Lower leg skin (tissue), 4 donors: ENCODE measurements around the gene CYTH2. TPM values are rescaled to one million over a fixed set of nuclear protein-coding genes. Genes with fewer than 3 reads are reported as not detected.
A peak's percentile ranks its signal among the peaks of the same experiment; 100 is the strongest.

Experiments used
- DNase-seq, 2 donors: peaks; one replicate each; pipeline ENCODE4 v3.0.0-alpha.2; 2019; ENCODE audit warnings: low spot score in 2 of 2
- H3K4me3 ChIP-seq: fragments of 200-600 bp; sonication (generic); 2 replicates; pipeline ENCODE4 v1.5.1; 2017; ENCODE audit warnings: mild to moderate bottlenecking, low read depth; ENCODE audit not compliant: poor library complexity, severe bottlenecking
- CTCF ChIP-seq, 3 donors: fragments of 450-650 bp; IDR thresholded peaks; one replicate each; pipeline ENCODE4 v1.5.1; 2016; ENCODE audit warnings: antibody characterized with exemption in 3 of 3, mild to moderate bottlenecking in 3 of 3, moderate library complexity in 2 of 3
- POLR2A ChIP-seq, 2 donors: fragments of 450-650 bp; IDR thresholded peaks; one replicate each; pipeline ENCODE4 v1.6.1; 2016 to 2017; ENCODE audit warnings: antibody characterized with exemption in 2 of 2, mild to moderate bottlenecking in 1 of 2, moderate library complexity in 1 of 2
- WGBS, 2 donors: methylation state at CpG; one replicate each; pipeline ENCODE4 v1.1.5; 2018; 5-methylcytosine and 5-hydroxymethylcytosine counted together
- intact Hi-C: fragments of 100-400 bp; cut with DNase I; formaldehyde crosslinking; loops from one replicate; pipeline ENCODE4 v1.15.0; 2023; ENCODE audit warnings: low total_unique reads
- total RNA-seq, 4 donors: library from RNA; depleted of rRNA; stranded (reverse); fragments of >200 nt; gene quantifications; one replicate each; pipeline ENCODE4 v1.1.0, GENCODE V29; 2016

CYTH2 gene
- total RNA-seq, 4 donors from 2014 or later = 67.7 to 162 (median 78.2) TPM

GRCh38 chr19:48477698-48478338 is 8.6 kb downstream of the CYTH2 start:
- no peak overlapping the region for H3K4me3 ChIP-seq
- intact Hi-C loops = no loop called here
- 75 to 84% methylated on average over 12 to 22 of the region's 22 CpGs for WGBS, 2 donors
- TF ChIP-seq POLR2A (IDR thresholded peaks at IDR 0.05) (no peak), CTCF (IDR thresholded peaks at IDR 0.05) (no peak)
- DNase-seq = no peak

- TF ChIP-seq POLR2A (IDR thresholded peaks at IDR 0.05) (no peak), CTCF (IDR thresholded peaks at IDR 0.05) (no peak)
- WGBS, 2 donors = 82 to 85% methylated on average over 26 to 27 of the region's 29 CpGs
- DNase-seq = no peak
- H3K4me3 ChIP-seq = no peak overlapping the region
- intact Hi-C loops = no loop called here
These were observed 9.4 kb downstream of the CYTH2 start for GRCh38 chr19:48478339-48479256.

GRCh38 chr19:48479686-48480085 is 10.5 kb downstream of the CYTH2 start:
- intact Hi-C loops = no loop called here
- no peak for DNase-seq
- no peak overlapping the region for H3K4me3 ChIP-seq

GRCh38 chr19:48480183-48480557 is 11.0 kb downstream of the CYTH2 start:
- peak overlapping the region; percentile 32 for H3K4me3 ChIP-seq
- DNase-seq = peak in 1 of 2 donors; percentile 95
- 1 to 9% methylated on average over 18 to 23 of the region's 32 CpGs for WGBS, 2 donors
- TF ChIP-seq POLR2A (IDR thresholded peaks at IDR 0.05) (no peak), CTCF (IDR thresholded peaks at IDR 0.05) (no peak)
- intact Hi-C loops = no loop called here

More at GRCh38 chr19:48479686-48480085, 10.5 kb downstream of the CYTH2 start:
- no peak for TF ChIP-seq CTCF (IDR thresholded peaks at IDR 0.05)
- TF ChIP-seq POLR2A (IDR thresholded peaks at IDR 0.05) = no peak
- 59 to 69% methylated on average over 3 to 7 of the region's 7 CpGs for WGBS, 2 donors

- peak overlapping the region; percentile 32 for H3K4me3 ChIP-seq
- TF ChIP-seq CTCF (IDR thresholded peaks at IDR 0.05) (no peak), POLR2A (IDR thresholded peaks at IDR 0.05) (no peak)
- 6 to 10% methylated on average over 52 of the region's 52 CpGs for WGBS, 2 donors
- peak in 1 of 2 donors; percentile 92 for DNase-seq
- intact Hi-C loops = no loop called here
These were observed 11.7 kb downstream of the CYTH2 start for GRCh38 chr19:48480558-48481500.
